Stimulated activated CD8-positive, alpha-beta memory T cell treated with anti-CD3 and anti-CD28 coated beads, Interleukin-4, amount 100 ng/mL, for 48 hours (primary cell): ENCODE data around the gene ZNF282.

Experiments
- DNase-seq: peaks from one replicate; pipeline ENCODE4 v3.0.0-alpha.2; 2020

ZNF282 gene

GRCh38 chr7:149195180-149196150 is at the start of gene ZNF282:
Gene ZNF282, plus strand, starts transcription at chr7:149195546. Its CDS starts 44 bp downstream, at chr7:149195590.
- DNase-seq = peak; percentile 88

GRCh38 chr7:149147072-149147751 is 48.1 kb upstream of the ZNF282 start, which contains the start of gene ZNF398:
Gene ZNF398, plus strand, starts transcription at chr7:149147453. Its CDS starts 290 bp downstream, at chr7:149147743.
- peak; percentile 84 for DNase-seq

DNA sequence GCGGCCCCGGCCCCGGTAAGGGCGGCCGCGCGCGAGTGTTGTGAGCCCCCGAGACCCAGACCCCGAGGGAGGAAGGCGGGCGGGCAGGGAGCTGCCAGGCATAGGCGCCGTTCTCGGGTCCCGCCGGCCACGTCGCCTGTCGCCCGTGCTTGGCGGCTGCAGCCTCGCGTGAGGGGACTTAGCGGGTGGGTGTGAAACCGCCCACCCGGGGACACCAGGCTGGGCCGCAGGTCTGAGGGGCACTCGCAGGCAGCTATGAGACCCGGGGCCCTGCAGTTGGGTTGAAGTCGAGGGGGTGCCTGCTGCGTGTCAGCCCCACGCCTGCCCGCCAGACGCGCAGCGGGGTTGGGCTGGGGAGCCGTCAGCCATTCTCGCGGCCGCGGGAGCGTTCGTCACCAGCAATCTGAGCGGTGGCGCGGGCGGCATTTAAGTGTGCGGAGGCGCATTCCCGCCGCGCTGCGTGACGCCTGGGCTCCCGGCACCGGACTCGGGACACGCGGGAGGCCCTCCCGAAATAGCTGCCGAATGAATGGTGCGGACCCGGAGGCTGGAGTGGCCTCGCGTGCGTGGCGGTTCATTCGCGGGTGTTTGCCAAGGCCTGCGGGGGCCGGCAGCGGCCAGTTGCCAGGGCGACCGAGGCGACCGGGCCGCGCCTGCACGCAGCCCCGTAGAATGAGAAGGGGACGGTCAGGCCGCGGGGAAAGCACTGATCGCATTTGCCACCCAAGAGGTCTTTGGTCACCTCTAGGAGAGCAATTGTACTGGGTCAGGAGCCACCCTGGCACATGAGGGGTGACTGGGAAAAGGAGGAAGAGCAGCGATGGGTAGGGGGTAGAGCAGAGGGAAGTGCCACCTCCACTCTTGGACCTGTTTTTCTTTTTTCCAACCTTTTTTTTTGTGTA is 47.3 kb upstream of the ZNF282 start:
- DNase-seq = peak; percentile 69

DNA sequence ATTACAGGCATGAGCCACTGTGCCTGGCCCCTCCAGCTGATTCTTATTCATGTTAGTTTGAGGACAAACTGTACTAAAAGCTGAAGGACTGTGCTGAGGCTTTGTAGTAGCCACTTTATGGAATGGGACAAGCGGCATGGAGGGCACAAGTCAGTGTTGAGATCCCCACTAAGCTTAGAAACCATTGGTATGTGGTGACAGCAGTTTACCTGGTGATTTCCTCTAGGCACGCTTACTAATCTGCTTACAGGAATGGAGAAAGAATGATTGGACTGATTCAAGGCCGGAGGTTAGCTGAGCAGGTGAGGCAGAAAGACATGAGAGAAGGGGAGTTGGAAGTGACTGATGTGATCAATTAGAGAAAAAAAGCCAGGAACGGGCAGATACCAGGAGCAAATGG is 44.4 kb upstream of the ZNF282 start:
- no peak for DNase-seq

GRCh38 chr7:149153346-149153745 is 42.0 kb upstream of the ZNF282 start:
- DNase-seq = no peak

- DNase-seq = no peak
Observed at GRCh38 chr7:149154056-149154455, 41.3 kb upstream of the ZNF282 start.

GRCh38 chr7:149156898-149157297 is 38.4 kb upstream of the ZNF282 start:
- DNase-seq = no peak

DNA sequence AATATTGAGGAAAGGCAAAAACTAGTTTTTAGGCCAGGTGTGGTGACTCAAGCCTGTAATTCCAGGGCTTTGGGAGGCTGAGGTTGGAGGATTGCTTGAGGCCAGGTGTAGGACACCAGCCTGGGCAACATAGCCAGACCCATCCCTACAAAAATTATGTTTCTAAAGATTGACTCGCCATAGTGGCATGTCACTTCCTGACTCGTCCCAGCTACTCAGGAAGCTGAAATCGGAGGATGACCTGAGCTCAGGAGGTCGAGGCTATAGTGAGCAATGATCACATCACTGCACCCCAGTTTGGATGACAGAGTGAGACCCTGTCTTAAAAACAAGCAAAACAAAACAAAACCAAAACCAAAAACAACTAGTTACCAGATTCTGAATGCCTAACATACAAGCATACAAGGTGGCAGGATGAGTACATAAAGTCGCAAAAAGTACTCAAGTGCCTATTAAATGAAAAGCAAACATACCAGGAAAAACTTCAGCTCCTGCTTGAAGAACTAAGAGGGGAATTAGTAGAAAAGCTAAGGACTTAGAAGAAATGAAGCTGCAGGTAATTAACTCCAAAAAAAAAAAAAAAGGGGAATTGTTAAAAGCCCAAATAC is 34.0 kb upstream of the ZNF282 start:
- no peak for DNase-seq

- no peak for DNase-seq
Observed at GRCh38 chr7:149166142-149166541, 29.2 kb upstream of the ZNF282 start.

DNA sequence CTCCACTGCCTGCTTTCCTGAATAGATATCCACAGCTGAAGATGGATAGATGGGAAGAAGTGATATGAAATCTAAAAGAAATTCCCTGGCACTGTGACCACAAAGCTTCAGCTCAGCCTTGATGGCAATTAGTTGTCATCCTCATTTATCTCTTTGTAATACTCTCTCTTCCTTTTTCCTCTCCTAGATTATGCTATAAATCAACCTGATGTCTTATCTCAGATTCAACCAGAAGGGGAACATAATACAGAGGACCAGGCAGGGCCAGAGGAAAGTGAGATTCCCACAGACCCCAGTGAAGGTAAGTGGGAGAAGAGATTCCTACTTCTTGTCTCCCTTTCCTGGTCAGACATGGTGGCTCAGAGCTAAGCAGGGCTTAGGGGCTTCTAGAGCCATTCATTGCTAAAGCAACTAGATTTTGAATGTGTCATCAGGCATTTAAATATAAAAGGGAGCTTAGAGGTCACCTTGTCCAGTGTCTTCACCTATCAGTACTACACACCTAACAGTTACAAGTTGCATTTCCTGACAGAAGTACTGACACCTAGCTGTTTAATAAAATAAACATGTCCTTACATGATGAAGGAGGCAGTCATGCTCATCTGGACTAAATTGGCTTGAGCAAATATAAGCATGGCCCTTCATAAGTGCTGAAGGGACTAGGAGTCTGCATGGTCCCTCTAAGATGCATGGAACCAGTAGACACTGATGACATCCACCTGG is 28.6 kb upstream of the ZNF282 start:
- DNase-seq = no peak

GRCh38 chr7:149171892-149172533 is 23.3 kb upstream of the ZNF282 start:
- DNase-seq = no peak

DNA sequence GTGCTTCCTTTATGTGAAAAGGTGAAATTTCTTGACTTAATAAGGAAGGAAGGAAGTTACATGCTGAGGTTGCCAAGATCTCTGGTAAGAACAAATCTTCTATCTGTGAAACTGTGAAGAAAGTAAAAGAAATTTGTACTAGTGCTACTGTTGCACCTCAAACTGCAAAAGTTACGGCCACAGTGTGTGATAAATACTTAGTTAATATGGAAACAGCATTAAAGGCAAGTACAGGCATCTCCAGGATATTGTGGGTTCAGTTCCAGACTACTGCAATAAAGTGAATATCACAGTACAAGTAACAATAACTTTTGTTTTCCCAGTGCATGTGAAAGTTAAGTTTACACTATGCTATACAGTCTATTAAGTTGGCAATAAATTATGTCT is 22.8 kb upstream of the ZNF282 start:
- DNase-seq = no peak

- no peak for DNase-seq
Observed at GRCh38 chr7:149175150-149175549, 20.2 kb upstream of the ZNF282 start.

DNA sequence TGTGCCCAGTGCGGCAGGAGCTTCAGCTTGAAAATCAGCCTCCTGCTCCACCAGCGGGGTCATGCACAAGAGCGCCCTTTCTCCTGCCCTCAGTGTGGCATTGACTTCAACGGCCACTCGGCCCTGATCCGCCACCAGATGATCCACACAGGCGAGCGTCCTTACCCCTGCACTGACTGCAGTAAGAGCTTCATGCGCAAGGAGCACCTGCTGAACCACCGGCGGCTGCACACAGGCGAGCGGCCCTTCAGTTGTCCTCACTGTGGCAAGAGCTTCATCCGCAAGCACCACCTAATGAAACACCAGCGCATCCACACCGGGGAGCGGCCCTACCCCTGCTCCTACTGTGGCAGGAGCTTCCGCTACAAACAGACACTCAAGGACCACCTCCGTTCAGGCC is 16.1 kb upstream of the ZNF282 start:
- no peak for DNase-seq

GRCh38 chr7:149180722-149181449 is 14.5 kb upstream of the ZNF282 start:
- no peak for DNase-seq

GRCh38 chr7:149181450-149181790 is 13.9 kb upstream of the ZNF282 start:
- DNase-seq = no peak

- no peak for DNase-seq
Observed at GRCh38 chr7:149184274-149184673, 11.1 kb upstream of the ZNF282 start.

DNA sequence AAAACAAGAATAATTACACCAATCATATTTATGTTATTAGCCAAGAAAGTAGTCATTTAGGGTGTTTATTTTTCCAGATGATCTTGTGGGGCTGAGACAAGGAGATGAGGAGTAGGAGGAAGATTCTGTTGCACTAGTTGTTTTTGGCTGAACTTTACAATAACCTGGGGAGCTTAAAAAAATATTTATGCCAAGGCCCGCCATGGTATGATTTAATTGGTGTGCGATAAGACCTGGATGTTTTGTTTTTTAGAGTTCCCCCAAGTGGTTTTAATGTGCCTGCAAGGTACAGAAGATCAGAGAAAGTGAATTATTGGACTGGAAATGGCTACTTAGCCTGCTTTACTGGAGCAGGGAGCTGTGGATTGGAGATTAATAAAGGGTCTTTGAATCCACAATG is 7.1 kb upstream of the ZNF282 start:
- DNase-seq = no peak

DNA sequence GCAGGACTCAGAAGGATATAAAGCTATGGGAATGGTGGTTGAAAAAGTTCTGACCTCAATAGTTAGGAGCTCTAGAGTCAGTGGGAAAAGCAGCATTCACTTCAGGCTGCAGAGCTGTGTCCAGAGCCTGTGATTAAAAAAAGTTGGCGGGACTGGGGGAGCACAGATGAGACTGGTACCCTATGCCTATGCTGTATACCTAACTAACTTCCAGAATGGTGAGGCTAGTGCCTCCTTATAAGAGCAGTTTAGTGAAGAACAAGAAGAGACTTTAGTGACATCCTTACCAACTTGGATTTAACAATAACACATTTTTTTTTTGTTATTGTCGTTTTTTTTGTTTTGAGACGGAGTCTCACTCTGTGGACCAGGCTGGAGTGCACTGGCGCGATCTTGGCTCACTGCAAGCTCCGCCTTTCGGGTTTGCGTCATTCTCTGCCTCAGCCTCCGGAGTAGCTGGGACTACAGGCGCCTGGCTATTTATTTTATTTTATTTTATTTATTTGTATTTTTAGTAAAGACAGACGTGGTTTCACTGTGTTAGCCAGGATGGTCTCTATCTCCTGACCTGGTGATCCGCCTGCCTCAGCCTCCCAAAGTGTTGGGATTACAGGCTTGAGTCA is 6.6 kb upstream of the ZNF282 start:
- DNase-seq = no peak

DNA sequence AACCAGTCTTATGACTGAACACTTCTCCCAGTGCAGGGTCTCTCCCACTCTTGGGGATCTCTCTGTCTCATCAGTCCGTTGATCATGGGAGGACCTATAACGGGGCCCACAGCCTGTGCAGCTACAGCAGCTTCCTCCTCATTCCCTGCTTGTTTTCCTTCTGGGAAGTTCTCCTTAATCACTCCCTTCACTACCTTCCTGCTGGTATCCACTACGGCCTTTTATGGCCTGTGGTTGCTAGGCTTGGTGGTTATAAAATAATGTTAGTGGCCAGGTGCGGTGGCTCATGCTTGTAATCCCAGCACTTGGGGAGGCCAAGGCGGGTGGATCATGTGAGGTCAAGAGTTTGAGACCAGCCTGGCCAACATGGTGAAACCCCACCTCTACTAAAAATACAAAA is 3.5 kb upstream of the ZNF282 start:
- DNase-seq = no peak
